Dedifferentiated amniotic fluid mesenchymal stem cell (primary cell): ENCODE results near the gene FLACC1.
"Not testable (repeated sequence)": the region's sequence is repeated elsewhere in the genome, so short reads cannot be mapped to it uniquely, and the experiment has no call there.

ENCODE experiments used
- DNase-seq: peaks from one replicate; pipeline ENCODE4 v3.0.0-alpha.2; 2016; ENCODE audit errors: extremely low spot score

FLACC1 gene, protein sequence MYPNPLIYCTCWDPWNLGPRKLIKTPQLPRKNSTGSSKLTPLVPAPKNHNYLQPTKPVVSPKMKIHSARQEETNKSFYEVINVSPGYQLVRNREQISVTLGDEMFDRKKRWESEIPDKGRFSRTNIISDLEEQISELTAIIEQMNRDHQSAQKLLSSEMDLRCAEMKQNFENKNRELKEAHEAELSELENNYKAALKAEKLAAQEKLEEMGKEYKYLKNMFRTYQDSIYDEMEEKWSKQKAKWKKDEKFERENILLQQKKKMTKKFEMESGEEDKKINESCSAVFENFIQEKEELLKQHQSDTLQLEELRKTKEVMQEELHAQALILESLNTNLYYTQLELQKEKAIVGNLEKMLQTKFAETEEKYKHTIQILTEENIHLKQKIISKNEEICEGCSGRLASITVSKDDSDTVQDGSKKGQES

DNA sequence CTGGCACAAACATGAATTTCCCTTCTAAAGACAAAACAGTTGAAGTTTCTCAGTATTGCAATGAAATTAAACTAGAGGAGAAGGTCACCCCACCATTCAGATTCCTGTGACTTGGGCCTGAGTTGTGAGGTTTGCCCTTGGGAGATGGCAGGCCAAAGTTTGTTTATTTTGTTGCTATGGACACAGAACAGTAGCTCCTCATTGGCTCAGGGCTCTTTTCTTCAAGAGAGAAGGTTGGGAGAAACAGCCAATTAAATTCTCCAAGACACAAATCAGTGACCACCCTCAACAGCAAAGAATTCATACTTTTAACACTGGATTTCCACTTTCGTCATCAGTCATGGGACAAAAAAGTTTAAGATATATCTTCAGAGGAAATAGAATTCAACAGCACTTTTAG is at the start of gene FLACC1:
FLACC1 (minus strand) TSS at position 125 of the 400 bp plus-strand sequence. CDS start 5,941 bp downstream, outside the sequence.
- DNase-seq, result peak; percentile 83

DNA sequence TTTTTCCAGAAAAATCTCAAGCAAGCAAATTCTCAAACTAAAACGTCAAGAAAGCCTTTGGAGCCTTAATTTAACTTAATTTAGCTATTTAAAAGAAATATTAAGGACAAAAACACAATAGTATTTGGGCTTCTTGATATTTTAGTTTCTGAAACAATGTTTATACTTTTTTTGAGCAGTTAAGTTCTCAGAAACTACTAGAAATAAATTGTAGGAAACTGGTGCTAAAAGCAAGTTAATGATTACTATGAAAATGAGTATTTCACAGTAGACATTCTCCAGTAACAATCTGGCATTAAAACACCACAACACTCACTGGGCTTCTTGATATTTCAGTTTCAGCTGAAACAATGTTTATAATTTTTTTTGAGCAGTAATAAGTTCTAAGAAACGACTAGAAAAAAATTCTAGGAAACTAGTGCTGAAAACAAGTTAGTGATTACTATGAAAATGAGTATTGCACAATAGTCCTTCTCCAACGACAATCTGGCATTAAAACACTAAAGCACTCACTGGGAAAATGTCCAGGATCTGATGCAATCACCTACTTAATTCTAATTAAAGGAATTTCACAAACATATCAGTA is 49.0 kb upstream of the FLACC1 start:
- DNase-seq, result peak; percentile 79

DNA sequence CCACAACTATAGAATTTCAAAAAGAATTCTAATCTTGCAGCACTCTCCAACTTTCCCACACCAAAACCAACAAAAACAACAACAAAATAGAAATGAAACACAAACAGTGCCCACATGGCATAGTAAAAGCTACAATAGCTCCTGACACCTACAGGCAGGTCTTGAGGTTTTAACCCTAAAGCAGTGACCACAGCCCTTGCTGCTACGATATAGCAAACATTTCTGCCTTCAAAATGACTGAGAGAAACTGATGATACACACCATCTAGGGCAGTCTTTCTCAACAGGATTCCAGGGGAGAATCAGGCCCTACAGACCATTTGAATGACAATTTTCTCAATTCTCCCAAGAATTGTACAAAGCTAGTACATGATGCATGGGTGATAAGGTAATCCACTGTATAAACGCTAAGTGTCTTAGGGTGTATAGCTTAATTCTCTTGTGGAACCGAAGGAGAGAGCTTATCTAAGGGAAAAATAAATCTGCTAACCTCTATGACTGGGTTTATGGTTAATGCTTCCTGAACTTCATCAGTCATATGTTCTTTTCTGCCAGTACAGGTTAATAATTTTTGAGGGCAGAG is 47.6 kb upstream of the FLACC1 start:
- no peak for DNase-seq

DNA sequence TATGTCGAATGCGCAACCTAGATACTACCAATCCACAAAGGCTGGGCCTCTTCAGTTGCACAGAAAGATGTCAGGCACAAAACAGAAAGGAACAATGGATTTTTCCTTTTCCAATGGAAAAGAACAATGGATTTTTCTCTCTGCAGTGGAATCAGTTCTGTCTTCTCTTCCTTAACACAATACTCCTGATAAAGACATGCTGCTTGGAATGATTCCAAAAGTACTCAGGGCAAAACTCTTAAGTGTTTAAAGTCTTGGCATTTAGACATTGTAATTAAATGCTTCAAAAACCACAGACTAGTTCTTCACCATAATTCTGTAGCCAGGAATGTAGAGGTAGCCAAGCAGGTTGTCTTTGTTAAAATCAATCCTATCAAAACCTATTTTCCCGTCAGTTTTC is 46.7 kb upstream of the FLACC1 start:
- no peak for DNase-seq

DNA sequence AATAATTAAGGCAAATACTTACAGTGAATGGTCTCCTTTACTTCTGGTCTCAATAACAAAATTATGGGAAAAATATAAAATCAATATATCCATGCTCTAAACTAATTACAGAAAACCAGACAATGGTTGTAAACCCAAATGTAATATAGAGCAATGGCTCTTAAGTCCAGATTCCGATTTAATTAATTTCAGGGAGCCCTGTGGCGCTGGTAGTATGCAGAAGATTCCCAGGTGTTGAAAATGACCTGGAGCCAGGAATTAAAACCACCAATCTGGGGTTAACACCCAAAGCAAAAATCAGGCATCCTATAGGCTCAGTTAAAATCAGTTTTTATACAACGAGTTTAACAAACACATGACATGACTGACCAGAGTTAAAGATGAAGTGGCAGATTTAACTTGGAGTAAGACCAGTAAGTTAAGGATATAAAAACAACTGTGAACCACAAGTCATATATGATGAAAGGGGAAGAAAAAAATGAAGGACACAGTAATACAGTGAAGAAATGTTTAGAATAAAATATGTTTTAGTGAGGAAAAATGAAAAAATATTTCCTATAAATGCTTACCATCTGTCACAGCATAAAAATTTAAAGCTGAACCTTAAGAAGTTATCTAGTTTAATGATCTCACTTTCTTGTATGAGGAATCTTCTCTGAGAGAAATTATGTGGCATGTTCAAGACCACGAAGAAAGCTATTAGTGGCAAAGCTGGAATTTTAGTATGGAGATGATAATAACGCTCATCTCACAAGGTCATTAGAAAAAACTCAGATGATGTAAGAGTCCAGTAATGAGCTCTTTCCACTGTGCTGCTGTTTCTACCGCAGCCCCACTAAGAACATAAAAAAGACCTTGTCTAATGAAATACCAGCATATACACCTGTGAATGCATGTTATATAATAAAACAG is 45.8 kb upstream of the FLACC1 start:
- peak; percentile 49 for DNase-seq

DNA sequence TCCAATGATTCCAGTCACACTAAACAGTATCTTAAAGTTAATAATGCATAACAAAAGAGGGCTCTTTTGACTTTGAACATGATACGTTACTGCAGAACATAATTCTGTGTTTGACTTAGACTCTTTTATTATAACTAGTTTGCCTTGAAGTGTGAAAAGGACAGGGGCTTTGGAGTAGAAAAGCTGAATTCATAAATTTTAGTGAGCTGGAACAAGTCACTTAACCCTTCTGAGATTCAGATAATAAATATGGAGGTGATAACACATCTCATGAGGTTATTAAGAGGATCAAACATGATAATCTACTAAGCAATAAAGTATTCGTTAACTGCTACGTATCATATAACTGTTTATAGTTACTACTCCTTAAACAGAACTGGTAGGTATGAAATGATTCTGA is 44.7 kb upstream of the FLACC1 start:
- no peak for DNase-seq

DNA sequence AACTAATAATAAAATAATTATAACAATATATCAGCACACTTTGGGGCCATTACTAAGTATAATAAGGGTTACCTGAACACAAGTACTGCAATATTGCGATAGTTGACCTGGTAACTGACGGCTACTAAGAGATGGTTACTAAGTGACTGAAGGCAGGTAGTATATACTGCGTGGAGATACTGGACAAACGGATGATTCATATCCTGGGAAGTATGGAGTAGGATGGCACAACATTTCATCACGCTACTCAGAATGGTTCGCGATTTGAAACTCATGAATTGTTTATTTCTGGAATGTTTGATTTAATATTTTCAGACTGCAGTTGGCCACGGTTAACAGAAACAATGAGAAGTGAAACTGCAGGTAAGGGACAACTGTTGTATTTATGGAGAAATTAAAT is 39.5 kb upstream of the FLACC1 start:
- DNase-seq, result no peak

DNA sequence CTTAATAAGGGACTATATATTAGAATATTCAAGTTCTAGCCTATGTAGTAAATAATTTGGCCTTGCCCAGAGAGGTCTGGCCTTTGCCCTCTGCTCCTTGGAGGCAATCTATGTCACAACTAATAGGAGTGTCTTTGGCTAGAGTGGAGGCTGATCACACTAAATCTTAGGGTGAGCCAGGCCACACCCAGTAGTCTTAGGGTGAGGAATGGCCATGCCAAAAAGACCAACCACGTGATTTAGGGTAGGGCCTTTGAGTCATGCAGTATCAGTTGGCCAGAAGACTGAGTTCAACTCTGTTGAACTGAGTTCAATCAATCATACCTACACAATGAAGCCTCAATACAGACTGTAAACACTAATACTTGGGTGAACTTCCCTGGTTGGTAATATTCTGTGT is 26.0 kb upstream of the FLACC1 start:
- no peak for DNase-seq

DNA sequence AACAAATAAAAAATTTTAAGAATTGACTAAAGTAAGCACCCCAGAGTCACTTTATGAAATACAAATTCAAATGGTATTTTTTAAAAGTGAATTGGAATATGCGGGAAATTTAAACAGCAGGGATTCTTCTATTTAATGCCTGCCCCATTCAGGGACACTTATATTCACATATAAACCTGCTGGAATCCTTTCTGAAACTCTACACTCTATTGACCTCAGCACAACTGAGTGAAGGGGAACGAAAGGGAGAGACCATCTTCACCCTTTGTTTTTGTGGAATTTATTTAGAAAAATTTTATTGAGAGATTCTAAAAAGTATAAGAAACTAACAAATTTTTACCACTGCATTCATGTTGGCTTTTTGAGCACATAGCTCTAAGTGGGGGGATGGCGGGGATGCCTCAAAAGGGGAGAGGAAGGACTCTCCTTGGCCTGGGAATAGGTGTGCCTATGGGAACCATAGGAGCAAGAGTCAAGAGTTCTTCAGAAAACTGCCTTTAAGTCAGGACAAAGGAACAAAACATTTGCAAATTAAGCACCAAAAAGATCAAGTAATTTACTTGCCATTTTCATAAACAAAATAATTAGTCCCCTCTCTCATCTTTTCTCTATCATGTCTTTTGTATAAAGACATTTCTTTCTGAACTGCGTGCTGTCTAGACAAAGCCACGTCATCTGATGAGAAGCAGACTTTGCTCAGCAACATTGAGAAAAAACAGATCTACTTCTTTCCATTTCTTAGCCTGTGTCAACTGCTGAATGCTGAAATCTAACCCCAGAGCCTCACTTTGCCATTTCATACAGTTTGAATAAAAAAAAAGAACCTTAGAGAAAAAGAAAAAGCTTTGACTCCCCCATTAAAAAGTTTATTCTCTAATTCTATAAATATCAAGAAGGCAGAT is 21.6 kb upstream of the FLACC1 start:
- DNase-seq, result no peak

DNA sequence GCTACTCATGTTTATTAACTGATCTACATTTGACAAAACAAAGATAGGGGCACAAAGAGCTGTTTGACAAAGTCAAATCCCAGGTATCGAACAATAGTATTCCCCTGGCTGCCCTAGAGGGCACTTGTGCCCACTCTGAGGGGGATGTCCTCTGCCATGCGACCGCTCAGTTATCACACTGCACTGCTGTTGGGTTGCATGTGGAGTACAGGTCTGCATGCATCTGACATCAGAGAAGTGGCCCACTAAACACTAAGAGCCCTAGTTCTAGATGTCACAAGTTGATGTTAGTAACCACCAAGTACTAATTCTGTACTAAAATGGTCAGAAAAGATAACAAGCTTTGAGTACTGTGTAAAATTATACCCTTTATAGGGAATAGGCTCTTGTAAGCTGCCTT is 20.1 kb upstream of the FLACC1 start:
- no peak for DNase-seq

DNA sequence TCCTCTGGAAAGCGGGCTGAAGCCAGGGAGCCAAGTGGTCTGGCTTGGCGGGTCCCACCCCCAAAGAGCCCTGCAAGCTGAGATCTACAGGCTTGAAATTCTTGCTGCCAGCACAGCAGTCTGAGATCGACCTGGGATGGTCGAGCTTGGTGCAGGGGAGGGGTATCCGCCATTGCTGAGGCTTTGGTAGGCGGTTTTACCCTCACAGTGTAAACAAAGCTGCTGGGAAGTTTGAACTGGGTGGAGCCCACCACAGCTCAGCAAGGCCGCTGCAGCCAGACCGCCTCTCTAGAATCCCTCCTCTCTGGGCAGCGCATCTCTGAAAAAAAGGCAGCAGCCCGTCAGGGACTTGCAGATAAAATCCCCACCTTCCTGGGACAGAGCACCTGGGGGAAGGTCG is 12.6 kb upstream of the FLACC1 start:
- DNase-seq, result no peak

DNA sequence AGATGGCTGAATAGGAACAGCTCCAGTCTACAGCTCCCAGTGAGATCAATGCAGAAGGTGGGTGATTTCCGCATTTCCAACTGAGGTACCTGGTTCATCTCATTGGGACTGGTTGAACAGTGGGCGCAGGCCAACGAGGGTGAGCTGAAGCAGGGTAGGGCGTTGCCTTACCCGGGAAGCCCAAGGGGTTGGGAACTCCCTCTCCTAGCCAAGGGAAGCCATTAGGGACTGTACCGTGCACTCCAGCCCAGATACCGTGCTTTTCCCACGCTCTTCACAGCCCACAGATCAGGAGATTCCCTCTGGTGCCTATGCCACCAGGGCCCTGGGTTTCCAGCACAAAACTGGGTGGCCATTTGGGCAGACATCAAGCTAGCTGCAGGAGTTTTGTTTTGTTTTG is 12.2 kb upstream of the FLACC1 start:
- DNase-seq, result not testable (repeated sequence)

DNA sequence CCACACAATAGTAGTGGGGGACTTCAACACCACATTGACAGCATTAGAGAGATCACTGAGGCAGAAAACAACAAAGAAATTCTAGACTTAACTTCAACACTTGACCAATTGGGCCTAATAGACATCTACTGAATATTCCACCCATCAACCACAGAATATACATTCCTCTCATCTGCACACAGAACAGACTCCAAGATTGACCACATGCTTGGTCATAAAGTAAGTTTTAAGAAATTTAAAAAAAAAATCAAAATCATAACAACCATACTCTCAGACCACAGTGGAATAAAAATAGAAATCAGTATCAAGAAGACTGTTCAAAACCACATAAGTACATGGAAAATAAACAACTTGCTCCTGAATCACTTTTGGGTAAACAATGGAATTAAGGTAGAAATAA is 9.0 kb upstream of the FLACC1 start:
- DNase-seq, result no peak

DNA sequence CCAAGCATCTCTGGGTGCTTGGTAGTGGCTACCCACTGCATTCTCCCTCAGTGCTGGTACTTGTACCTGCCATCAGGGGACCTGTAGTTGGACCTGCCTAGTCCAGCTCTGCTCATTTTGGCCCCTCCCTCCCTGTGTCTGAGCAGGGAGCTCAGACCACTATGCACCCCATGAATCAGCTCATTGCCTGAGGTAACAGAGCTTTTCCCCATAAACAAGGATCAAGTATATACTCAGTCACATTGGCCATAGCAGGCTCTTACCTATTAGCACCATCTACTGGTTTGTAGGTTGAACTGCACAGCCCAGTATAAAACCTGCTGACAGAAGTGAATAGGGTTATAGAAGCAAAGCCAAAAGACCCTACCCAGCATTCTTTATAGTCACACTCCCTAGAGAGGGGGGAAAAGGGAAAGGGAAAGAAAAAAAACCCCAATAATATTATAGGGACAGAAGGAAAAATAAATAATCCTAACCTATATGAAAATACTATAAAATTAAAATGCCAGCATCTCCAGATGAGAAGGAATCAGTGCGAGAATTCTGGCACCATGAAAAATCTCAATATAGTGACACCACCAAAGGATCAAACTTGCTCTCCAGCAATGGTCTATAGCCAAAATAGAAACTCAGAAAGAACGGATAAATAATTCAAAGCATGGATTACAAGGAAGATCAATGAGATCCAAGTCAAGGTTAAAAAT is 6.9 kb upstream of the FLACC1 start:
- DNase-seq, result peak; percentile 58

DNA sequence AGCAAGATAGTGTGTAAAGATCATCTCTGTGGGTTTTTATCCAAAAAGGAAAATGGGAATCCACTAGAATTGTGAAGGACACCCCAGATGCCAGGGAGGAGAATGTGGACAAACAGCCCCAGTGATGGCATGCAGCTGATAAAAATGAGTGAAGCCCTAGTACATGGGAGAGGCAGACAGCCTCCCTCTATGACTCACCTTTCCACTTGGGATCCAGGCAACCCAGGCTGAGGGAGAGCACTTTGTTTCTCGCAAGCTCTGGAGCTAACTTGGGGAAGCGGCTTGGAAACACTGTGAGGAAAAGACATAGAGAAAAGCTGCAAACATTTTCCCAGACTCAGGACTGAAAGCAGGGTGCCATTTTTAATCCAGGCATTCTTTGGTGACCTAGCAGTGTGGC is 5.3 kb upstream of the FLACC1 start:
- DNase-seq, result no peak

DNA sequence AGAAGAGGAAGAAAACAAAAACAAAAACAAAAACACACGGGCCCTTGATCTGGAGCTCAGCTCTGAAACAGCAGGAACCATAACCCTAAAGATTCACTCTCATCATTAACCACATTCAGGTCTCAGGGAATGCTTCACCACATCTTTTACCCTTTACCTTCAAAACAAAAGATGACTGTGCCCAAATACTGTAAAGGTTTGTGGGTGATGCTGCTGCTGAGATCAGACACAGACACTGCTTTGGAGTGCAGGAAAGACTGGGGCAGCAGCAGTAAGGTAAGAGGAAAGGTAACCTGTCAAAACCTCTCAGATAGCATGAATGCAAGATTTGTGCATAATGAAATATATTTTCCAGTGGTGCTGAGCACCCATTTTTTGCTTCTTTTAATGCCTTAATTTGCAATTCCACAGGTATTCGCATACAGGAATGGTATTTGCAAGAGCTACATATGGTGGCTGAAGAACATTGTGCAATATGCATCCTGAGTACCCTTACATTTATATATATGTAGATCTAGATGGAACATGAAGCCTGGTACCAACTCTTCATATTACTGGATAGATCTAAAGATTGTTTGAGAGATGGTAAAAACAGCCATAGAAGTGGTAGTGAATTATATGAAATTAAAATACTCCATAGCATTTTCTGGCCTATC is 4.1 kb upstream of the FLACC1 start:
- no peak for DNase-seq

DNA sequence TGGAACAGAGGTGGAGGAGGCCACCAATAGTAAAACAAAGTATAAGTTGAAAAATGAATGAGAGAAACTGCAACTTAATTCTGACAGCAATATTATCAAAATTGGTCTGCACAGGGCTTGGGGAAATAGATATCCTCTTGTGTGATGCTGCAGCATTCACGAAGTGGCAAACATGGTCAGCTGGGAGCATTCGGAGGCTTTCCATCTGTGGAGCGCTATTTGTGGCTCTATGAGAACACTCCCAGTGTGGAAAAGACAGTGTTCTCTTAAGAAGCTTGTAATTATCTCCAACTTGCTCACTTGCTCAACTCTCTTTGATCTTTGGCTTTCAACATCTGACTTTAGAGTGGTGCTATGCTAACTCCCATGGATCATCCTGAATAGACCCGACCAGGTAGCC is 3.1 kb upstream of the FLACC1 start:
- DNase-seq, result no peak

DNA sequence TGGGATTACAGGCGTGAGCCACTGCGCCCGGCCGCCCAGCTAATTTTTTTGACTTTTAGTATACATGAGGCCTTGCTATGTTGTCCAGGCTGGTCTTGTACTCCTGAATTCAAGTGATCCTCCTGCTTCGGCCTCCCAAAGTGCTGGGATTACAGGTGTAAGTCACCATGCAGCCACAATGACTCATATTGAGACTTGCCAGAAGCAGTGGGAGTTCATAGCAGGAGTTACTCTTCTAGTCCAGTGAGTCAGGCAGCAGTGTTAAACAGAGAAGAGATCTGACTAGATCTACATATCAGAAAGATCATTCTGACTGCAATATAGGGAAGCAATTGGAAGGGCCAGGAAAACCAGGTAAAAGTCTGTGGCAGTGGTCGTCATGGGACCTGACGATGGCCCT is 1.5 kb upstream of the FLACC1 start:
- peak; percentile 22 for DNase-seq

DNA sequence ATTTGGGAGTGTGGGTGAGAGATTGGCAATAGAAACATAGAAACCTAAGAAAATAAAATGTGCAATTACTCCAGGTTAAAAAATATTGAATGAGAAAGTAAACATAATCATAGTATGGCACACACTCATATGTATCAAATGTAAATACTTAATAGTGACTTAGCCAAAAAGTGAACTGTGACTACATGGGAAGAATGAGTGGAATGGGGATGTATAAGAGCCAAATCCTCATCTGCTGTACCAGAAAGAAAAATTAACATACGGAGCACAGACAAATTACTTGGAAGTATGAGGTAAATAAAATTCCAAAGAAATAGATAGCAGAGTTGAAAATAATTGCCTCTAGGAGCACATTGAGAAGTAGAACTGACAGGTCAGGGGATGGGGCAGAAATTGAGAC is 4.0 kb downstream of the FLACC1 start:
- no peak for DNase-seq

DNA sequence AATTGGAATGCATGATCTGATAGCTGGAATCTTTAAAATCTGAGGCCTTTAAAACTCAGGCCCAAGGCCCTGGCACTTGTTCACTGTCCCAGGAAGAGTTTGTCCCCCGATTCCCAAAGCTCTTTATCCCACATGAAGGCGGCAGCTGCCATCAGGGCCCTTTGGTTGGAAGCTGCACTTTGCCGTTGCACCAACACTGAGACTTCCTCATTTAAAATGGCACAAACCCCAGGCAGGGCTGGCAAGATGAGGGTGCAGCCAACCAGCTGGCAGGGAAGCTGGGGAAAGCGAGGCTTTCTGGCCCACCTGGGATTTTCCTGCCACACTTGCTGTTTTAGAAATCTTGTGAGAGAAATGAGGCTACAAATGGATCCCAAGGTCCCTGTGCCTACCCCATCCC is 6.3 kb downstream of the FLACC1 start:
- DNase-seq, result no peak
